ENCODE results near the gene CDC25A. TPM values are rescaled to one million over a fixed set of nuclear protein-coding genes. Genes with fewer than 3 reads are reported as not detected.

The CDC25A gene
- total and polyA plus RNA-seq, 2 of the 13 experiments (the other 11 are each of a cell fraction or from before 2014, with no cell fraction given): 7.9 to 45.4 TPM

DNA sequence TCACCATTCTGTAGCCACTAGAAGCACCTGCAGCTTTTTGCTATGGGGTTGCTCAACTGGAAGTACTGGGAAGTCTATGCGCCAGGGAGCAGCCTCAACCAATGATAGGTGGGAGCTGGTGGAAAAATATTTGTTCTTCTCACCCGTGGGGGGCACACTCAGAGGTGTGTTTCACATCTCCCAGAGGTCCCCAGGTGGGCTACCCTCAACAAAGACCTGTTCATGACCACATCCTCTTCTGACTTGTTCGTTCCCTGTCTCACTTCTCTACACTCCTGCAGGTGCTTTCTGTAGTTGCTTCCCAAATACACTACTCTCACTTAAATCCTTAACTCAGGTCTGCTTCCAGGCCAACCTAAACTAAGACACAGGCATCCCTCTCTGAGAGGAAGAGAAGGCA lies 38.7 kb upstream of the CDC25A start:
- H4K20me1 ChIP-seq (ENCODE audit: insufficient read depth, low read length): no peaks in the 10 kb centered on the region
- intact Hi-C loops (cut with micrococcal nuclease; ENCODE audit: unreplicated experiment) (no loop called here), in situ Hi-C loops (cut with HindIII; ENCODE audit: extremely low pct_ligation_motif_present, low pct_unique_long_range_greater_than_20kb) (no loop called here)
- H2AFZ ChIP-seq (ENCODE audit: low read length): no peak overlapping the region
- H3K9ac ChIP-seq (ENCODE audit: insufficient read depth, low read depth, low read length): no peak overlapping the region
- DNase-seq (ENCODE audit: low spot score): no peak
- H3K79me2 ChIP-seq (ENCODE audit: insufficient read depth, low read length): no peaks in the 10 kb centered on the region
- ATAC-seq: no peak
- H3K27me3 ChIP-seq (ENCODE audit: control insufficient read depth in 1 of 2, insufficient read depth in 2 of 2, low read length in 2 of 2): peaks cover 0 to 4% of the 10 kb centered on the region in 2 experiments; a peak in 1 of 5 replicates
- 40% methylated on average over 2 of the region's 3 CpGs for WGBS (ENCODE audit: low lambda C conversion rate)
- H3K9me3 ChIP-seq (ENCODE audit: low read length): no peaks in the 10 kb centered on the region
- H3K4me3 ChIP-seq (replicated peaks in 1 of 3; ENCODE audit: insufficient read depth in 1 of 3, low read depth in 2 of 3, low read length in 3 of 3): no peak overlapping the region
- BruUV-seq (replicated peaks): no TSS peak
- no peak overlapping the region for H3K27ac ChIP-seq (ENCODE audit: extremely low read length, insufficient read depth, low read length)
- H3K36me3 ChIP-seq (replicated peaks in 1 of 2; ENCODE audit: control insufficient read depth in 1 of 2, insufficient read depth in 2 of 2, low read length in 2 of 2): no peaks in the 10 kb centered on the region
- FAIRE-seq: no peak
- no peak overlapping the region for H3K4me2 ChIP-seq (ENCODE audit: low read depth, low read length)
- ChIA-PET CTCF (ENCODE audit: low intra/inter-chr PET ratio, low total read pairs) (no interaction called here), POLR2A (interaction anchor here (1.2 kb wide), 1 partner anchor 10 kb away, joined by 3 read pairs; no protein-coding TSS in a partner anchor)
- TF ChIP-seq TSC22D2 (CRISPR knock-in tag; IDR thresholded peaks at IDR 0.05; ENCODE audit: borderline replicate concordance) (no peak), SRF (IDR thresholded peaks at IDR 0.05; ENCODE audit: low read depth, low read length) (no peak), CHD2 (IDR thresholded peaks at IDR 0.05; ENCODE audit: low read depth, low read length) (no peak), RARA (CRISPR knock-in tag; IDR thresholded peaks at IDR 0.05) (no peak), ZNF326 (CRISPR knock-in tag; IDR thresholded peaks at IDR 0.05; ENCODE audit: borderline replicate concordance) (no peak), PBX2 (CRISPR knock-in tag; IDR thresholded peaks at IDR 0.05) (no peak), TEAD2 (CRISPR knock-in tag; IDR thresholded peaks at IDR 0.05) (no peak), ZNF256 (CRISPR knock-in tag; conservative IDR thresholded peaks at IDR 0.05) (no peak), FOXA1 (IDR thresholded peaks at IDR 0.05) (no peak), FOXA1 (CRISPR knock-in tag; IDR thresholded peaks at IDR 0.05) (no peak)
- TF ChIP-seq, protein P1, sequence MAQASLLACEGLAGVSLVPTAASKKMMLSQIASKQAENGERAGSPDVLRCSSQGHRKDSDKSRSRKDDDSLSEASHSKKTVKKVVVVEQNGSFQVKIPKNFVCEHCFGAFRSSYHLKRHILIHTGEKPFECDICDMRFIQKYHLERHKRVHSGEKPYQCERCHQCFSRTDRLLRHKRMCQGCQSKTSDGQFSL (CRISPR knock-in tag; IDR thresholded peaks at IDR 0.05): no peak
- H3K4me1 ChIP-seq (ENCODE audit: insufficient read depth, low read length): peaks cover 29% of the 10 kb centered on the region
